GM12872 (cell line): ENCODE measurements around the gene RNF144A.

Experiments used
- CTCF ChIP-seq: IDR thresholded peaks from 3 replicates; pipeline ENCODE4 v1.5.1; 2011; ENCODE audit warnings: low read depth, mild to moderate bottlenecking, low read length, moderate library complexity; ENCODE audit not compliant: insufficient read depth

The RNF144A gene

DNA sequence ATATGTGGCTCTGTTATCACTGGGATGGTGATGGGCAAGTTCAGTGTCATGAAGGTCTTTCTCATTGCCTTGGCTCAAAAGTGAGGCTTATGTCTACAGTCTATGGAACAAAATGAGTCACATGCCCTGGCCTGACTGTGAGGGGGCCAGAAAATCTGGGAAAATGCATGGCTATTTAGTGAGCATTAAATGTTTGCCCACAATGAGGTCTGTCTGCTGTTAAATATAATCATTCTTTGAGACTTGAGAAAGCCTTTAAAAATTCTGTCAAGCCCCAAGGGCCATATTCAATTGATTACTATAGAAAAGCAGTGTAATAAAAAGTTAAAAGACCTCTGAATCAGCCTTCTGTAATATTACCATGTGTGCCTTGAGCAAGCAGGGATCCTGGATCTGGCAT lies 5.5 kb upstream of the RNF144A start:
- no peak for TF ChIP-seq CTCF

GRCh38 chr2:6913415-6914157 lies 3.6 kb upstream of the RNF144A start:
- TF ChIP-seq CTCF = no peak

GRCh38 chr2:6914828-6915227 lies 2.4 kb upstream of the RNF144A start:
- TF ChIP-seq CTCF = no peak

DNA sequence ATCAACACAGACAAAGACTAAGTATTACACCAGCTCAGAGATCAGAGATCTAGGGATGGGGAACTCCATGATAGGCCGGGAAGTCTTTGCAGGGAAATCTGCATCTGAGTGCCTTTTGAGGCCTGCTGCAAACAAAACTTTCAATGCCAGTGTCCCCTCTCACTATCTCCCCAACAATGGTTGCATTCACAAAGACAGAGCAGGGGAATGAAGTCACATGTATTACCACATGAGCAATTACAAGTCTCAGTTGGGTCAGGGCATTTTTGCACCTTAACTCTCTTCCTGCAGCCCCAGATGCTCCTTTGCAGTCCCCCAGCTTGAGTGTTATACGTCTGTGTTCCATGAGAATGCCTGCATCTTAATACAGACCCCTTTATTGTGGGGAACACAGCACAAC lies 1.8 kb upstream of the RNF144A start:
- TF ChIP-seq CTCF = no peak

DNA sequence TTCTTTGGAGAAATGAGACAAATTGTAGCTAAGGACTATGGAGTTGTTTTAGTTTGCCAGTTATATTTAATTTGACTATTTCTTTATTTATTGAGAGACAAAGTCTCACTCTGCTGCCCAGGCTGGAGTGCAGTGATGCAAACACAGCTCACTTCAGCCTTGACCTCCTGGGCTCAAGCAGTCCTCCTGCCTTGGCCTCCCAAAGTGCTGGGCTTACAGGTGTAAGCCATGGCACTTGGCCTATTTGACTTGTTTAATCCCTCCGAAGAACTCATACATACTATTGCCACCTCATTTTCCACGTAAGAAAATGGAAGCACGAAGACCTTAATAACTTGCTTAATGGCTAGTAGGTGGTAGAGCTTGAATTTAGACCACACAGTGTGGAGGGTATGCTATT lies 988 bp upstream of the RNF144A start:
- TF ChIP-seq CTCF = no peak

DNA sequence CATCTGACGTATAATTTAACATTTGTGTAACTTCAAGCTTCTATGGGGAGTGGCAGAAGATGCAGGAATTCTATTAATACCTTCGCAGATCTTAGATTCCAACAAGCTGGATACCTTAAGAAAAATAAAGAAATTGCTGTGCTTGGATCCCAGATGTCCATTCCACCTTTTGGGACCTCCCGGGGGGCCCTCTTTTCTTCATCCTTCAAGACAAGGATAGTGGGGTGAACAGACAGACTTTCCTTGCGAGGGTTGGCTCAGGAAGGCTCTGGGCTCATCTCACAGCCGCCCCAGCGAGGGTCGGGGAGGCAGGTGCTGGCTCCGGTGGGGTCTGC lies 509 bp upstream of the RNF144A start:
- no peak for TF ChIP-seq CTCF

DNA sequence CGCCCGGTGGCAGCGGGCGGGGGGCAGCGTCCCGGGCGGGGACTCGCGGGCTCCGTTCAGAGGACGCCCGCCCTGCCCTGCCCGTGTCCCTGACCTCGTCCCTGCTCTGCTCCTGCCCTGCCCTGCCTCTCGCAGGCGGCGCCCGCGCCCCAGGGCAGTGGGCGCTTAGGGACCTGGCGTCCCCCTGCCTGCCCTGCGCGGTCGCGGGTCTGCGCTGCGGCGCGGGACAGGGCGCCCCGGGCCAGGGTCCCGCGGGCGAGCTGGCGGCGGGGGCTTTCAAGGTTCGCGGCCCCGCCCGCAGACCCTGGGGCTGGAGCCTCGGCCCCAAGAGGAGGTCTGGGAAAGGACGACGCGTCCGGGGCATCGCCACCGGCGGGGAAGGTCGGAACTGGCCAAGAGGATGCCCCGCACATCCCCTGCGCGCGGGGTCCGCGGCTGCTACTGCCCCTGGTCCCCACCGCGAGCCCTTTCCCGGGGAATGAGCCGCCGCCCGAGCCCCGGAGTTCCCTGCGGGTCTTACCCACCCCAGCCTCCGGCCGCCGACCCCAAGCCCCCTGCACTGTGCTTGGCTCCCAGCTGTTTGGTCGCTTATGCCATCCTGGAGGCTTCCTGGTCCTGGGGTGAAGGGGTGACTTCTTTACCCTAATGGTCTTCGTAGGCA lies 679 bp downstream of the RNF144A start:
- TF ChIP-seq CTCF = no peak
